Osteocyte (in vitro differentiated cells): ENCODE data around the gene NCK1. TPM values are rescaled to one million over a fixed set of nuclear protein-coding genes. Genes with fewer than 3 reads are reported as not detected.

Experiments used
- DNase-seq: peaks from one replicate; pipeline ENCODE4 v3.0.0; 2021; ENCODE audit warnings: mixed read lengths; ENCODE audit not compliant: unreplicated experiment; ENCODE audit errors: extremely low spot score
- H3K27ac Mint-ChIP-seq: one replicate; pipeline ENCODE4 v1.8.0; 2021; ENCODE audit warnings: mild to moderate bottlenecking, mixed read lengths; ENCODE audit not compliant: unreplicated experiment
- H3K27me3 Mint-ChIP-seq: one replicate; pipeline ENCODE4 v1.8.0; 2021; ENCODE audit warnings: mixed read lengths; ENCODE audit not compliant: unreplicated experiment
- H3K36me3 Mint-ChIP-seq: one replicate; pipeline ENCODE4 v1.8.0; 2021; ENCODE audit warnings: mixed read lengths; ENCODE audit not compliant: unreplicated experiment
- H3K4me1 Mint-ChIP-seq: one replicate; pipeline ENCODE4 v1.8.0; 2021; ENCODE audit warnings: mixed read lengths; ENCODE audit not compliant: unreplicated experiment
- H3K4me3 Mint-ChIP-seq: one replicate; pipeline ENCODE4 v1.8.0; 2021; ENCODE audit warnings: mild to moderate bottlenecking, moderate library complexity, mixed read lengths; ENCODE audit not compliant: unreplicated experiment
- H3K9me3 Mint-ChIP-seq: one replicate; pipeline ENCODE4 v1.8.0; 2021; ENCODE audit warnings: mixed read lengths; ENCODE audit not compliant: unreplicated experiment
- CTCF ChIP-seq: fragments of 200-600 bp; sonication (generic); IDR thresholded peaks from 2 replicates; pipeline ENCODE4 v1.5.0; 2021; ENCODE audit warnings: antibody characterized with exemption, mild to moderate bottlenecking, moderate library complexity
- total RNA-seq: library from RNA; stranded (reverse); gene quantifications from 2 replicates; pipeline ENCODE4 v1.2.1, GENCODE V29; 2021

The NCK1 gene
- total RNA-seq, 1 donor from 2014 or later, result 38.6 TPM

GRCh38 chr3:136835813-136836510 is 26.0 kb upstream of the NCK1 start:
- Mint-ChIP-seq H3K27ac (no peak overlapping the region), H3K36me3 (peaks cover 6% of the 10 kb centered on the region)
- no peak for TF ChIP-seq CTCF

DNA sequence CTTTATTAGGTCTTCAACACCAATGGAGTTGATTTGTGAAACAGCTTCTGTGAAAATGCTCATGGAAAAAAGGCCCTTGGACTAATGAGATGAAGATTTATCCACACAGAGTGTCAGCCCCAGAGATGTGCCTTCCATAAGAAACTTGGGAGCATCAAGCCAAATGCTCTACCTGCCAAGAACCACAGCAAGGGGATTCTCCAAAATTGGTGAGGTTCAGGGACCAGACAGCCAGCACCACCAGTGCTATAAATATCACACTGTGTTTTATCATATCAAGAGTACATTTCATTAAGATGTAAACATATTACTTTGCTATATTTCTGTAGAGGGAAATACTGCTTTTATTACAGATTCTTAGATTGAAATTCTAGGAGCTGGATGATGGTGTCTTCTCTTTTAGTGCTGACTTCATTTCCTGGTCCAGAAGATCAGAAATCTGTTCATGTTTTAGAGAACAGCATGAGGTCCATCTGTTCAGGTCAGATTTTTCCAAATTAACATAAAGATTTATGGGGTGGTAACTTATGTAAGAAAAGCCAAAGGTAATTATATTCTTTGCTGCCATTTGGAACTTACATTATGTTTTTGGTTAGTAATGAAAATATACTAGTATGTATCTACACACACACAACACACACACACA is 25.4 kb upstream of the NCK1 start:
- peaks cover 6% of the 10 kb centered on the region for H3K36me3 Mint-ChIP-seq
- no peak for DNase-seq
- H3K9me3 Mint-ChIP-seq, result no peaks in the 10 kb centered on the region
- no peaks in the 10 kb centered on the region for H3K27me3 Mint-ChIP-seq
- H3K4me1 Mint-ChIP-seq, result peaks cover 31% of the 10 kb centered on the region
- TF ChIP-seq CTCF, result no peak
- no peak overlapping the region for H3K27ac Mint-ChIP-seq
- no peak overlapping the region for H3K4me3 Mint-ChIP-seq

More at GRCh38 chr3:136835813-136836510, 26.0 kb upstream of the NCK1 start:
- H3K27me3 Mint-ChIP-seq, result no peaks in the 10 kb centered on the region
- no peak overlapping the region for H3K4me3 Mint-ChIP-seq
- no peaks in the 10 kb centered on the region for H3K9me3 Mint-ChIP-seq
- DNase-seq, result no peak
- peaks cover 31% of the 10 kb centered on the region for H3K4me1 Mint-ChIP-seq

DNA sequence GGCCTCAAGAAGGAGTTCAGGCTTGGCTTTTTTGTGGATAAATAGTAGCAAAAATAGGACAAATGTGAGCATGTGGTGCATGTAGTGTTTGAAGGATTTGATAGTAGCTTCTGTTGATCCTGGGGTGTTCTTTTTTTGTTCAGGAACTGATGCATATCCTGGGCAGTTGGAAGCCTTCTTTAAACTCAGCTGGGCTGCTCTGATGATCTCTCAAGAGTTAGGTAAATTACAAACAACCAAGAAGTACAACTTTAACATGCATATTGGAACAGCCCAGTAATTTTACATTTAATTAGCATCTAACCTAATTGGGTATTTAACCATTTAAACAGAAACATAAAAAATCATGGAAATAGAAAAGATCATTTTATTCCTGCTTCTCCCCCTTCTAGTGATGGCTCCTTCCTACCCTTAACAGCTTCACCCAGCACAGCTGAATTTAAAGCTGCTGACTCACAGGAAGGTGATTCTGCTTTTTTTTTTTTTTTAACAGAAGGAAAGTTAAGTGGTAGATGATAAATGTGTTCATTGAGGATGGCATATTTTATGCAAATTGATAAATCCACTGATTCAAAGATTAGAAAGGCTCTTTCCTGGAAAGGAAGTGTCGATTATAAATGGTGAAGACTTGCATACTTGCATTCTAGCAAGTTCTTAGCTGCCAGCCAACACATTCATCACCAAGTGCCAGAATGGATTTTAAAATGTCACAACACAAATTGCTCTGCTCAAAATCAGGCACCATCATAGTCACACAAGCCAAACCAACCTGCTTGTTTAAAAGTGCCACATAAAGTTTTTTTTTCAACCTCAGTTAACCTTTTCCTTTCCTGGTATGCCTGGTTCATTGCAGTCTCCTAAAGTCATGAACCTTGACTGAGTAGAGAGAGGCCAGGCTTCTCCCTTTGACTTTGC is 23.1 kb upstream of the NCK1 start:
- no peak overlapping the region for H3K4me3 Mint-ChIP-seq
- no peak for DNase-seq
- TF ChIP-seq CTCF, result no peak
- H3K4me1 Mint-ChIP-seq, result peaks cover 31% of the 10 kb centered on the region
- no peaks in the 10 kb centered on the region for H3K27me3 Mint-ChIP-seq
- no peaks in the 10 kb centered on the region for H3K9me3 Mint-ChIP-seq
- peak overlapping the region; percentile 45 for H3K27ac Mint-ChIP-seq
- H3K36me3 Mint-ChIP-seq, result peaks cover 15% of the 10 kb centered on the region

GRCh38 chr3:136839556-136839931 is 22.5 kb upstream of the NCK1 start:
- peaks cover 31% of the 10 kb centered on the region for H3K4me1 Mint-ChIP-seq
- peaks cover 16% of the 10 kb centered on the region for H3K36me3 Mint-ChIP-seq
- DNase-seq, result no peak
- no peak overlapping the region for H3K4me3 Mint-ChIP-seq
- TF ChIP-seq CTCF, result no peak
- no peaks in the 10 kb centered on the region for H3K9me3 Mint-ChIP-seq
- peak overlapping the region; percentile 45 for H3K27ac Mint-ChIP-seq
- no peaks in the 10 kb centered on the region for H3K27me3 Mint-ChIP-seq
